ENCODE results near the gene C19orf38. TPM values are rescaled to one million over a fixed set of nuclear protein-coding genes. Genes with fewer than 3 reads are reported as not detected.
A peak's percentile ranks its signal among the peaks of the same experiment; 100 is the strongest.

C19orf38 gene
- total and polyA plus RNA-seq, 2 experiments from 2014 or later: 0.20 to 0.22 TPM

GRCh38 chr19:10870501-10870954 lies 22.3 kb downstream of the C19orf38 start:
- H3K9me2 ChIP-seq (ENCODE audit: insufficient read depth): no peaks in the 10 kb centered on the region
- peak overlapping the region; percentile 82 for H3K4me2 ChIP-seq (ENCODE audit: unreplicated experiment)
- H3K9me3 ChIP-seq (ENCODE audit: low read depth): no peaks in the 10 kb centered on the region
- peaks cover 10% of the 10 kb centered on the region for H3K4me1 ChIP-seq (ENCODE audit: insufficient read depth)
- peaks cover 10% of the 10 kb centered on the region for H3F3A ChIP-seq (ENCODE audit: insufficient read depth)
- peak overlapping the region; percentile 71 for H3K4me3 ChIP-seq
- in situ Hi-C loops (cut with MboI): no loop called here
- 3 to 11% methylated on average over 9 to 22 of the region's 22 CpGs for WGBS, 2 experiments (ENCODE audit: low coverage in 1 of 2, low lambda C conversion rate in 2 of 2, missing lambda C conversion rate in 2 of 2)
- peaks cover 39% of the 10 kb centered on the region for H3K79me2 ChIP-seq (ENCODE audit: insufficient read depth)
- no peaks in the 10 kb centered on the region for H3K36me3 ChIP-seq (ENCODE audit: low read depth)
- TF ChIP-seq EZH2phosphoT487 (IDR thresholded peaks at IDR 0.05; ENCODE audit: insufficient read depth, low read depth): no peak
- H3K27ac ChIP-seq: peak overlapping the region; percentile 59
- H3K27me3 ChIP-seq (replicated peaks; ENCODE audit: insufficient read depth): no peaks in the 10 kb centered on the region
- H3K9ac ChIP-seq: peak overlapping the region; percentile 70
- H2AFZ ChIP-seq: peak overlapping the region; percentile 97
- no peak for DNase-seq
- H4K20me1 ChIP-seq (ENCODE audit: insufficient read depth): no peaks in the 10 kb centered on the region; the same call in 1 of the 2 replicates

GRCh38 chr19:10870955-10871603 lies 22.9 kb downstream of the C19orf38 start, which contains the start of gene CARM1:
Gene CARM1, plus strand, starts transcription at chr19:10871553. Its CDS starts 150 bp downstream, at chr19:10871703.
- no peaks in the 10 kb centered on the region for H3K9me3 ChIP-seq (ENCODE audit: low read depth)
- peak within 1 kb of the TSS; percentile 59 for H3K27ac ChIP-seq
- no peaks in the 10 kb centered on the region for H3K9me2 ChIP-seq (ENCODE audit: insufficient read depth)
- peak within 1 kb of the TSS; percentile 93 for H3K4me3 ChIP-seq
- peaks cover 10% of the 10 kb centered on the region for H3K4me1 ChIP-seq (ENCODE audit: insufficient read depth)
- H4K20me1 ChIP-seq (ENCODE audit: insufficient read depth): no peaks in the 10 kb centered on the region; the same call in 1 of the 2 replicates
- H3K36me3 ChIP-seq (ENCODE audit: low read depth): no peaks in the 10 kb centered on the region
- H3F3A ChIP-seq (ENCODE audit: insufficient read depth): peaks cover 10% of the 10 kb centered on the region
- WGBS, 2 experiments (ENCODE audit: low coverage in 1 of 2, low lambda C conversion rate in 2 of 2, missing lambda C conversion rate in 2 of 2): 1 to 2% methylated on average over 19 to 44 of the region's 99 CpGs
- peak; percentile 99 for DNase-seq
- H3K9ac ChIP-seq: peak within 1 kb of the TSS; percentile 88
- no peaks in the 10 kb centered on the region for H3K27me3 ChIP-seq (replicated peaks; ENCODE audit: insufficient read depth)
- H3K4me2 ChIP-seq (ENCODE audit: unreplicated experiment): peak within 1 kb of the TSS; percentile 87
- in situ Hi-C loops (cut with MboI): no loop called here
- peak within 1 kb of the TSS; percentile 97 for H2AFZ ChIP-seq
- H3K79me2 ChIP-seq (ENCODE audit: insufficient read depth): peaks cover 45% of the 10 kb centered on the region
- TF ChIP-seq EZH2phosphoT487 (IDR thresholded peaks at IDR 0.05; ENCODE audit: insufficient read depth, low read depth): no peak
- TF ChIP-seq EZH2 (IDR thresholded peaks at IDR 0.05; ENCODE audit: insufficient read depth, poor library complexity, severe bottlenecking): no peak

GRCh38 chr19:10871711-10872545 lies 23.7 kb downstream of the C19orf38 start:
- H3K9ac ChIP-seq: peak overlapping the region; percentile 88
- in situ Hi-C loops (cut with MboI): no loop called here
- no peak for TF ChIP-seq EZH2 (IDR thresholded peaks at IDR 0.05; ENCODE audit: insufficient read depth, poor library complexity, severe bottlenecking)
- no peak for TF ChIP-seq EZH2phosphoT487 (IDR thresholded peaks at IDR 0.05; ENCODE audit: insufficient read depth, low read depth)
- no peaks in the 10 kb centered on the region; the same call in 1 of the 2 replicates for H4K20me1 ChIP-seq (ENCODE audit: insufficient read depth)
- 0 to 1% methylated on average over 10 to 79 of the region's 90 CpGs for WGBS, 2 experiments (ENCODE audit: low coverage in 1 of 2, low lambda C conversion rate in 2 of 2, missing lambda C conversion rate in 2 of 2)
- H3K9me3 ChIP-seq (ENCODE audit: low read depth): no peaks in the 10 kb centered on the region
- peaks cover 53% of the 10 kb centered on the region for H3K79me2 ChIP-seq (ENCODE audit: insufficient read depth)
- H3K9me2 ChIP-seq (ENCODE audit: insufficient read depth): no peaks in the 10 kb centered on the region
- no peaks in the 10 kb centered on the region for H3K27me3 ChIP-seq (replicated peaks; ENCODE audit: insufficient read depth)
- peak overlapping the region; percentile 93 for H3K4me3 ChIP-seq
- peak overlapping the region; percentile 65 for H2AFZ ChIP-seq
- H3F3A ChIP-seq (ENCODE audit: insufficient read depth): peaks cover 10% of the 10 kb centered on the region
- peak; percentile 62 for DNase-seq
- H3K36me3 ChIP-seq (ENCODE audit: low read depth): no peaks in the 10 kb centered on the region
- peak overlapping the region; percentile 87 for H3K4me2 ChIP-seq (ENCODE audit: unreplicated experiment)
- peaks cover 10% of the 10 kb centered on the region for H3K4me1 ChIP-seq (ENCODE audit: insufficient read depth)
- peak overlapping the region; percentile 50 for H3K27ac ChIP-seq

GRCh38 chr19:10872546-10873107 lies 24.4 kb downstream of the C19orf38 start:
- Histone ChIP-seq H3K4me3 (peak overlapping the region; percentile 93), H4K20me1 (ENCODE audit: insufficient read depth) (no peaks in the 10 kb centered on the region; the same call in 1 of the 2 replicates), H3K9me2 (ENCODE audit: insufficient read depth) (no peaks in the 10 kb centered on the region), H2AFZ (peak overlapping the region; percentile 65), H3K4me1 (ENCODE audit: insufficient read depth) (peaks cover 10% of the 10 kb centered on the region), H3K27ac (peak overlapping the region; percentile 50), H3K9me3 (ENCODE audit: low read depth) (no peaks in the 10 kb centered on the region), H3K79me2 (ENCODE audit: insufficient read depth) (peaks cover 60% of the 10 kb centered on the region), H3F3A (ENCODE audit: insufficient read depth) (peaks cover 10% of the 10 kb centered on the region), H3K27me3 (replicated peaks; ENCODE audit: insufficient read depth) (no peaks in the 10 kb centered on the region), H3K4me2 (ENCODE audit: unreplicated experiment) (peak overlapping the region; percentile 87), H3K36me3 (ENCODE audit: low read depth) (no peaks in the 10 kb centered on the region), H3K9ac (peak overlapping the region; percentile 88)
- no peak for TF ChIP-seq EZH2 (IDR thresholded peaks at IDR 0.05; ENCODE audit: insufficient read depth, poor library complexity, severe bottlenecking)
- no peak for TF ChIP-seq EZH2phosphoT487 (IDR thresholded peaks at IDR 0.05; ENCODE audit: insufficient read depth, low read depth)
- DNase-seq: peak; percentile 57
- WGBS, 2 experiments (ENCODE audit: low coverage in 1 of 2, low lambda C conversion rate in 2 of 2, missing lambda C conversion rate in 2 of 2): 5 to 8% methylated on average over 16 of the region's 16 CpGs
- in situ Hi-C loops (cut with MboI): no loop called here
